WTC11 (cell line): ENCODE data around the gene SDF4. TPM values are rescaled to one million over a fixed set of nuclear protein-coding genes. Genes with fewer than 3 reads are reported as not detected.

Experiments
- ATAC-seq: fragments of 200-7000 bp; cut with Tn5 transposase; 2 replicates; pipeline ENCODE4 v1.10.0; 2021; ENCODE audit warnings: mild to moderate bottlenecking, moderate library complexity
- CTCF ChIA-PET: fragments of 300-600 bp; sonication (Branson Sonifier 250); formaldehyde crosslinking; loops from one replicate; lab custom pipeline; 2021; ENCODE audit warnings: antibody characterized with exemption; lab: Charles Lee
- POLR2A ChIA-PET: fragments of 350-600 bp; sonication (Branson Sonifier 250); formaldehyde crosslinking; loops from one replicate; lab custom pipeline; 2021; ENCODE audit warnings: antibody characterized with exemption; lab: Charles Lee
- DNase-seq: peaks from one replicate; pipeline ENCODE4 v3.0.0; 2021; ENCODE audit warnings: low spot score
- H3K27ac Mint-ChIP-seq: 2 replicates; pipeline ENCODE4 v1.8.0; 2021; ENCODE audit warnings: mixed read lengths
- H3K27me3 Mint-ChIP-seq: 2 replicates; pipeline ENCODE4 v1.8.0; 2021; ENCODE audit warnings: low read depth, mild to moderate bottlenecking, moderate library complexity, mixed read lengths
- H3K36me3 Mint-ChIP-seq: 2 replicates; pipeline ENCODE4 v1.8.0; 2021; ENCODE audit warnings: mixed read lengths
- H3K4me1 Mint-ChIP-seq: 2 replicates; pipeline ENCODE4 v1.8.0; 2022; ENCODE audit warnings: mixed read lengths
- H3K4me3 Mint-ChIP-seq: 2 replicates; pipeline ENCODE4 v1.8.0; 2021; ENCODE audit warnings: mild to moderate bottlenecking, moderate library complexity, mixed read lengths
- H3K9me3 Mint-ChIP-seq: 2 replicates; pipeline ENCODE4 v1.8.0; 2021; ENCODE audit warnings: mixed read lengths
- AFF4 ChIP-seq: sonication (generic); formaldehyde crosslinking; IDR thresholded peaks from 2 replicates; pipeline ENCODE4 v1.8.1; 2023; ENCODE audit warnings: mild to moderate bottlenecking, missing genetic modification reagents, borderline replicate concordance
- JUN ChIP-seq: sonication (generic); formaldehyde crosslinking; IDR thresholded peaks from 2 replicates; pipeline ENCODE4 v1.8.0; 2023; ENCODE audit warnings: mild to moderate bottlenecking, missing genetic modification reagents
- MAX ChIP-seq: sonication (generic); formaldehyde crosslinking; IDR thresholded peaks from 2 replicates; pipeline ENCODE4 v1.8.0; 2022; ENCODE audit warnings: mild to moderate bottlenecking, missing genetic modification reagents
- NFYB ChIP-seq: sonication (generic); formaldehyde crosslinking; conservative IDR thresholded peaks from 2 replicates; pipeline ENCODE4 v1.8.0; 2022; ENCODE audit warnings: low read depth, missing genetic modification reagents
- ZBTB43 ChIP-seq: sonication (generic); formaldehyde crosslinking; IDR thresholded peaks from 2 replicates; pipeline ENCODE4 v1.8.1; 2023; ENCODE audit warnings: mild to moderate bottlenecking, missing genetic modification reagents
- ZNF232 ChIP-seq: sonication (generic); formaldehyde crosslinking; IDR thresholded peaks from 2 replicates; pipeline ENCODE4 v1.8.0; 2022; ENCODE audit warnings: mild to moderate bottlenecking, missing genetic modification reagents
- total RNA-seq: library from RNA; stranded (reverse); gene quantifications from 3 replicates; pipeline ENCODE4 v1.2.3, GENCODE V29; 2021
- TF ChIP-seq, protein P1 (sequence below): sonication (generic); formaldehyde crosslinking; IDR thresholded peaks from 2 replicates; pipeline ENCODE4 v1.8.0; 2023; ENCODE audit warnings: missing genetic modification reagents, mild to moderate bottlenecking, borderline replicate concordance
- TF ChIP-seq, protein P2 (sequence below): sonication (generic); formaldehyde crosslinking; IDR thresholded peaks from 2 replicates; pipeline ENCODE4 v1.8.1; 2023; ENCODE audit warnings: mild to moderate bottlenecking, moderate library complexity, missing genetic modification reagents
- TF ChIP-seq, protein P3 (sequence below): fragments of 250-450 bp; sonication (Bioruptor Pico); IDR thresholded peaks from 2 replicates; pipeline ENCODE4 v2.1.2; 2022; ENCODE audit warnings: mild to moderate bottlenecking, moderate library complexity
- TF ChIP-seq, protein P4 (sequence below): fragments of 200-600 bp; IDR thresholded peaks from 2 replicates; pipeline ENCODE4 v1.8.0; 2022; ENCODE audit warnings: antibody characterized with exemption

The SDF4 gene
- total RNA-seq, 1 experiment from 2014 or later, result 101 TPM

DNA sequence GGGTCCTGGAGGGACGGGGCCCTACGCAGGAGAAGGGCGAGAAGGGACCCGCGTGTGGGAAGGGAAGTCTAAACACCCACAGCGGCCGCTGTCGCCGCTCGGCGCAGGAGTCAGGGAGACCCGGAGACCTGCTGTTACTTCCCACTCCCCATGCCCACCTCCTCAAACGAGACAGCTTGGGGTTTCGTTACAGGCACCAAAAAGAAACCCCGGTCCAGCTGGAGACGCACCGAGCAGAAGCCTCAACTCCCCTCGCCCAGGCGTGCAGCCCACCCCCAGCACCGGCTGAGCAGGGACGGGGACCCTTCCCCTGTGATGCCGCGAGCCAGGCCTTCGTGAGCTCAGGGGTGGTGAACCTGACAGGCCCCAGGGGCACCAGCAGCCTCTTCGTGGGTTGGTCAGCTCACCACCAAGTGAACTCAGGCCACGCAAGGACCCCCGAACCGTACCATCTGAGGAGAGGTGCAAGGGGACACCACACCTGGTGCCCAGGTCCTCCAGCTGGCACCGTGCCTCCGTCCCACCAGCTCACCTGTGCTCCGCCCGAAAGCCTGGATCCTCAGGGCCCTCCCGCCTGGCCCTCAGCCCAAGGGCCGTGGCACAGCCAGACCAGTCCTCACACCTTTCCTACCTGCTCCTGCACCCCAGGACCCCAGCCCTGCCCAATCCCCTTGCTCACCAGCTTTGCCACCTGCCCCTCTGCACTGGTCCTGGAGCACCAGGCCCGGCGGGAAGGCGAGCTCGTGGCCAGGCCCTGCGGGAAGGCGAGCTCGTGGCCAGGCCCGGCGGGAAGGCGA, 5.0 kb downstream of the SDF4 start (continued):
- TF ChIP-seq, protein P1, sequence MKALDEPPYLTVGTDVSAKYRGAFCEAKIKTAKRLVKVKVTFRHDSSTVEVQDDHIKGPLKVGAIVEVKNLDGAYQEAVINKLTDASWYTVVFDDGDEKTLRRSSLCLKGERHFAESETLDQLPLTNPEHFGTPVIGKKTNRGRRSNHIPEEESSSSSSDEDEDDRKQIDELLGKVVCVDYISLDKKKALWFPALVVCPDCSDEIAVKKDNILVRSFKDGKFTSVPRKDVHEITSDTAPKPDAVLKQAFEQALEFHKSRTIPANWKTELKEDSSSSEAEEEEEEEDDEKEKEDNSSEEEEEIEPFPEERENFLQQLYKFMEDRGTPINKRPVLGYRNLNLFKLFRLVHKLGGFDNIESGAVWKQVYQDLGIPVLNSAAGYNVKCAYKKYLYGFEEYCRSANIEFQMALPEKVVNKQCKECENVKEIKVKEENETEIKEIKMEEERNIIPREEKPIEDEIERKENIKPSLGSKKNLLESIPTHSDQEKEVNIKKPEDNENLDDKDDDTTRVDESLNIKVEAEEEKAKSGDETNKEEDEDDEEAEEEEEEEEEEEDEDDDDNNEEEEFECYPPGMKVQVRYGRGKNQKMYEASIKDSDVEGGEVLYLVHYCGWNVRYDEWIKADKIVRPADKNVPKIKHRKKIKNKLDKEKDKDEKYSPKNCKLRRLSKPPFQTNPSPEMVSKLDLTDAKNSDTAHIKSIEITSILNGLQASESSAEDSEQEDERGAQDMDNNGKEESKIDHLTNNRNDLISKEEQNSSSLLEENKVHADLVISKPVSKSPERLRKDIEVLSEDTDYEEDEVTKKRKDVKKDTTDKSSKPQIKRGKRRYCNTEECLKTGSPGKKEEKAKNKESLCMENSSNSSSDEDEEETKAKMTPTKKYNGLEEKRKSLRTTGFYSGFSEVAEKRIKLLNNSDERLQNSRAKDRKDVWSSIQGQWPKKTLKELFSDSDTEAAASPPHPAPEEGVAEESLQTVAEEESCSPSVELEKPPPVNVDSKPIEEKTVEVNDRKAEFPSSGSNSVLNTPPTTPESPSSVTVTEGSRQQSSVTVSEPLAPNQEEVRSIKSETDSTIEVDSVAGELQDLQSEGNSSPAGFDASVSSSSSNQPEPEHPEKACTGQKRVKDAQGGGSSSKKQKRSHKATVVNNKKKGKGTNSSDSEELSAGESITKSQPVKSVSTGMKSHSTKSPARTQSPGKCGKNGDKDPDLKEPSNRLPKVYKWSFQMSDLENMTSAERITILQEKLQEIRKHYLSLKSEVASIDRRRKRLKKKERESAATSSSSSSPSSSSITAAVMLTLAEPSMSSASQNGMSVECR (CRISPR knock-in tag), result no peak
- no peak for TF ChIP-seq JUN (CRISPR knock-in tag)

DNA sequence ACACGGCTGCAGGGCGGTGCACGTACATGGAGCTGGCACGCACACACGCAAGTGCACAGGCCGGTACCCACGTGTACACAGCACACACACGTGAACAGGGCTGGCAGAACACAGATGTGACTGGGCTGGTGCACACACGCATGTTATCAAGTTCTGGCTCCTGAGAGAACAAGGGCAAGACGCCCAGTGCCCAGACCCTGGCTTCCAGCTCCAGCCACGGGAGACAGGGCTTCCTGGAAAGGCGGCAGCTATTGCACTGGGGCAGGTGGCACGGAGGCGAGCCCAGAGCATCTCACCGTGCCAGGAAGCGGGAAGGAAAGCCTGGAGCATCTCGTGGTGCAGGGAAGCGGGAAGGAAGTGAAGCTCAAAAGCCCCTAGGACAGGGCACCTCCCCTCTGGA, 5.9 kb downstream of the SDF4 start:
- peak overlapping the region; percentile 55 for H3K27ac Mint-ChIP-seq
- H3K9me3 Mint-ChIP-seq, result no peaks in the 10 kb centered on the region
- peaks cover 4% of the 10 kb centered on the region for H3K4me1 Mint-ChIP-seq
- TF ChIP-seq MAX (CRISPR knock-in tag), result no peak
- TF ChIP-seq ZNF232 (CRISPR knock-in tag), result no peak
- TF ChIP-seq NFYB (CRISPR knock-in tag), result no peak
- TF ChIP-seq, protein P2, sequence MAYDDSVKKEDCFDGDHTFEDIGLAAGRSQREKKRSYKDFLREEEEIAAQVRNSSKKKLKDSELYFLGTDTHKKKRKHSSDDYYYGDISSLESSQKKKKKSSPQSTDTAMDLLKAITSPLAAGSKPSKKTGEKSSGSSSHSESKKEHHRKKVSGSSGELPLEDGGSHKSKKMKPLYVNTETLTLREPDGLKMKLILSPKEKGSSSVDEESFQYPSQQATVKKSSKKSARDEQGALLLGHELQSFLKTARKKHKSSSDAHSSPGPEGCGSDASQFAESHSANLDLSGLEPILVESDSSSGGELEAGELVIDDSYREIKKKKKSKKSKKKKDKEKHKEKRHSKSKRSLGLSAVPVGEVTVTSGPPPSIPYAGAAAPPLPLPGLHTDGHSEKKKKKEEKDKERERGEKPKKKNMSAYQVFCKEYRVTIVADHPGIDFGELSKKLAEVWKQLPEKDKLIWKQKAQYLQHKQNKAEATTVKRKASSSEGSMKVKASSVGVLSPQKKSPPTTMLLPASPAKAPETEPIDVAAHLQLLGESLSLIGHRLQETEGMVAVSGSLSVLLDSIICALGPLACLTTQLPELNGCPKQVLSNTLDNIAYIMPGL, result no peak
- TF ChIP-seq ZBTB43, result no peak
- TF ChIP-seq, protein P3, sequence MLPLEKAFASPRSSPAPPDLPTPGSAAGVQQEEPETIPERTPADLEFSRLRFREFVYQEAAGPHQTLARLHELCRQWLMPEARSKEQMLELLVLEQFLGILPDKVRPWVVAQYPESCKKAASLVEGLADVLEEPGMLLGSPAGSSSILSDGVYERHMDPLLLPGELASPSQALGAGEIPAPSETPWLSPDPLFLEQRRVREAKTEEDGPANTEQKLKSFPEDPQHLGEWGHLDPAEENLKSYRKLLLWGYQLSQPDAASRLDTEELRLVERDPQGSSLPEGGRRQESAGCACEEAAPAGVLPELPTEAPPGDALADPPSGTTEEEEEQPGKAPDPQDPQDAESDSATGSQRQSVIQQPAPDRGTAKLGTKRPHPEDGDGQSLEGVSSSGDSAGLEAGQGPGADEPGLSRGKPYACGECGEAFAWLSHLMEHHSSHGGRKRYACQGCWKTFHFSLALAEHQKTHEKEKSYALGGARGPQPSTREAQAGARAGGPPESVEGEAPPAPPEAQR (CRISPR knock-in tag), result no peak
- TF ChIP-seq, protein P4, sequence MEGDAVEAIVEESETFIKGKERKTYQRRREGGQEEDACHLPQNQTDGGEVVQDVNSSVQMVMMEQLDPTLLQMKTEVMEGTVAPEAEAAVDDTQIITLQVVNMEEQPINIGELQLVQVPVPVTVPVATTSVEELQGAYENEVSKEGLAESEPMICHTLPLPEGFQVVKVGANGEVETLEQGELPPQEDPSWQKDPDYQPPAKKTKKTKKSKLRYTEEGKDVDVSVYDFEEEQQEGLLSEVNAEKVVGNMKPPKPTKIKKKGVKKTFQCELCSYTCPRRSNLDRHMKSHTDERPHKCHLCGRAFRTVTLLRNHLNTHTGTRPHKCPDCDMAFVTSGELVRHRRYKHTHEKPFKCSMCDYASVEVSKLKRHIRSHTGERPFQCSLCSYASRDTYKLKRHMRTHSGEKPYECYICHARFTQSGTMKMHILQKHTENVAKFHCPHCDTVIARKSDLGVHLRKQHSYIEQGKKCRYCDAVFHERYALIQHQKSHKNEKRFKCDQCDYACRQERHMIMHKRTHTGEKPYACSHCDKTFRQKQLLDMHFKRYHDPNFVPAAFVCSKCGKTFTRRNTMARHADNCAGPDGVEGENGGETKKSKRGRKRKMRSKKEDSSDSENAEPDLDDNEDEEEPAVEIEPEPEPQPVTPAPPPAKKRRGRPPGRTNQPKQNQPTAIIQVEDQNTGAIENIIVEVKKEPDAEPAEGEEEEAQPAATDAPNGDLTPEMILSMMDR, result no peak
- TF ChIP-seq, all 79 proteins: peak for 0
- ChIA-PET POLR2A (no interaction called here), CTCF (no interaction called here)
- Mint-ChIP-seq H3K27me3 (no peaks in the 10 kb centered on the region), H3K36me3 (peaks cover 22% of the 10 kb centered on the region), H3K4me3 (no peak overlapping the region)
- DNase-seq, result no peak
- ATAC-seq, result no peak

DNA sequence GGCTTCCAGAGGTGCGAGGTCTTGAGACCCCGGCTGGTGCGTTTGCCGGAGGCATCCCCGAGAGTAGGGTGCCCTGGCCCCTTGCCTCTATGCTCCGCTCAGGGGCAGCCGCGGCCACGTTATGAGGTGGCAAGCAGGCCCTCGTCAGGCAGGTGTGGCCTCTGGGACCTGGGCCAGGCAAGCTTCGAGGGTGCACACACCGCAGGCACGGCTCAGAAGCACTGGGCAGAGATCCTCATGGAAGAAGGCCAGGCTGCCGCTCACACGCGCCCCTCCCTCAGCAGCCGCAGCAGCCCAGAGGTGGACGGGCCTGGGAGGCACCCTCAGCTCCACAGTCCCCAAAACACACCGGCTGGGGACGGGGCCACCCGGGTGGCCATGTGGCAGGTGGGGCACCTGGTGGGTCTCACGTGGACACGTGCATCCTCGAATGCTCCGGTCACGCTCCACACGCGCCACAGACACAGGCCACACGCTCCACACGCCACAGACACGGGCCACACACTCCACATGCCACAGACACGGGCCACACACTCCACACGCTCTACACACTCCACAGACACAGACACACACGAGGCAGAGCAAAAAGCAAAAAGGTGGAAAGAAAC, 6.5 kb downstream of the SDF4 start:
- H3K4me3 Mint-ChIP-seq, result no peak overlapping the region
- no peak for DNase-seq
- ATAC-seq, result no peak
- POLR2A ChIA-PET, result no interaction called here
- TF ChIP-seq AFF4 (CRISPR knock-in tag), result no peak
- TF ChIP-seq, protein P2, result no peak
- TF ChIP-seq, all 79 proteins: peak for 0
- H3K36me3 Mint-ChIP-seq, result peaks cover 22% of the 10 kb centered on the region
- CTCF ChIA-PET, result no interaction called here
- H3K27me3 Mint-ChIP-seq, result no peaks in the 10 kb centered on the region
- peak overlapping the region; percentile 55 for H3K27ac Mint-ChIP-seq
- no peaks in the 10 kb centered on the region for H3K9me3 Mint-ChIP-seq
- H3K4me1 Mint-ChIP-seq, result no peaks in the 10 kb centered on the region
